SK-N-MC (cell line): ENCODE data around the gene MARCHF10.
"Not testable (repeated sequence)": the region's sequence is repeated elsewhere in the genome, so short reads cannot be mapped to it uniquely, and the experiment has no call there.

Source experiments
- DNase-seq: peaks from one replicate; pipeline ENCODE4 v3.0.0-alpha.2; 2011; ENCODE audit warnings: low read depth, low spot score
- H3K27ac ChIP-seq: fragments of 200-600 bp; sonication (generic); 2 replicates; pipeline ENCODE4 v1.5.1; 2016; ENCODE audit warnings: mixed run types
- H3K36me3 ChIP-seq: fragments of 200-600 bp; sonication (generic); 2 replicates; pipeline ENCODE4 v1.6.1; 2017; ENCODE audit warnings: antibody characterized with exemption, low read length, mixed read lengths; ENCODE audit not compliant: insufficient read depth
- H3K4me3 ChIP-seq: fragments of 200-600 bp; sonication (generic); 2 replicates; pipeline ENCODE4 v1.5.1; 2016
- H3K9ac ChIP-seq: fragments of 200-600 bp; sonication (generic); 2 replicates; pipeline ENCODE4 v1.8.0; 2017; ENCODE audit warnings: mixed run types, mixed read lengths; ENCODE audit not compliant: insufficient read length
- H3K9me3 ChIP-seq: fragments of 200-600 bp; sonication (generic); 2 replicates; pipeline ENCODE4 v1.6.1; 2017; ENCODE audit warnings: low read depth, mild to moderate bottlenecking, antibody characterized with exemption, low read length, moderate library complexity, mixed read lengths
- EZH2 ChIP-seq: fragments of 200-600 bp; sonication (generic); IDR thresholded peaks from one replicate; pipeline ENCODE4 v1.6.1; 2017; ENCODE audit warnings: antibody characterized with exemption
- FOXP2 ChIP-seq: optimal IDR thresholded peaks from 2 replicates; pipeline ENCODE3; 2011; ENCODE audit warnings: mild to moderate bottlenecking, moderate library complexity; ENCODE audit not compliant: insufficient read depth; ENCODE audit errors: extremely low read length, control extremely low read depth
- POLR2AphosphoS5 ChIP-seq: IDR thresholded peaks from 2 replicates; pipeline ENCODE4 v1.6.1; 2012; ENCODE audit warnings: mild to moderate bottlenecking, low read depth, low read length, borderline replicate concordance

The MARCHF10 gene

DNA sequence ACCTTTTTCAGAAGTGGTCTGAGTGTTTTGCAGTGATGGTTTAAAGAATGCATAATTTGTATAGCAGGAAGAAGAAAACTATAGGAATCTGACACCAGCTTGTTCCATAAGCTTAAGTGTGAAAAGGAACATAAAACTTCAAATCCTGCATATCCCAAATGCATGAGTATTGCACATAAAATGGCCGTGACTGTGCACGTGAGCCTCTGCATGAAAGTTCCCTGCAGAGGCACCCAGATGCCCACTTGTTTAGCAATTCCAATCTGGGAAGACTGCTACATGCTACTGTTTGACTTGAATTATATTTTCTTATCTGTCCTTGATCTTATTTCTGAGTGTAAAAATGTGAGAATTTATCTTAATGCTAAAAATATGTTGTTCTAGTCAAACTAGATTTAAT, 21.5 kb downstream of the MARCHF10 start:
- no peak overlapping the region for H3K27ac ChIP-seq
- DNase-seq = no peak
- H3K4me3 ChIP-seq = no peak overlapping the region
- no peak overlapping the region for H3K9ac ChIP-seq
- H3K36me3 ChIP-seq = no peaks in the 10 kb centered on the region
- H3K9me3 ChIP-seq = no peaks in the 10 kb centered on the region
- TF ChIP-seq POLR2AphosphoS5 = no peak
- TF ChIP-seq FOXP2 = no peak
- no peak for TF ChIP-seq EZH2

GRCh38 chr17:62785983-62786382, 22.1 kb downstream of the MARCHF10 start:
- H3K27ac ChIP-seq, H3K36me3 ChIP-seq, H3K9me3 ChIP-seq, H3K4me3 ChIP-seq, DNase-seq, H3K9ac ChIP-seq: not testable (repeated sequence)

DNA sequence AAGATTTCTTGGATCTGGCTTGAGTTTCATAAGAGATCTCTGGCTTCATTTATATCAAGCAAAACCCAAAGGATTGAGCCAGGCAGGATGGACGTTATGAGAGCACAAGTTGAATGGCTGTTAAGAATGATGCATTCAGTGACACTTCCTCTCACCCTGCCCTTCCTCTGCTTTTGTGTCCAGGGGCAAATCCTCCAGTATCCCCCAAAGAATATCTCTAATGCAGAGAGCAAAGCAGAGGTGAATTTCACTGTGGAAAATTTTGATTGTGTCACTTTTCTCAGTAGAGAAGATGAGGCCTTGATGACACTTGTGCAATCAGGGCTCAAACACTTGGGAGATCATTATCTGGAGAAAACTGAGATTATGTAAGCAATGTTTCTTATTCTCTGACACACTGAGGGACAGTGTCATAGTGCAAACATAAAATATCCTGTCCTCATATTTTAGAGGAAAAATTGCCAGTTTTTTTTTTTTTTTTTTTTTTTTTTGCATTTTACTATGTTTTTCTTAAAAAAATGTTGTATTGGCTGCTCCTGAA, 25.3 kb downstream of the MARCHF10 start:
- TF ChIP-seq POLR2AphosphoS5 = no peak
- no peak for TF ChIP-seq FOXP2
- TF ChIP-seq EZH2 = no peak
- H3K9ac ChIP-seq = no peak overlapping the region
- no peak overlapping the region for H3K4me3 ChIP-seq
- no peaks in the 10 kb centered on the region for H3K36me3 ChIP-seq
- DNase-seq = no peak
- H3K27ac ChIP-seq = no peak overlapping the region
- H3K9me3 ChIP-seq = no peaks in the 10 kb centered on the region

DNA sequence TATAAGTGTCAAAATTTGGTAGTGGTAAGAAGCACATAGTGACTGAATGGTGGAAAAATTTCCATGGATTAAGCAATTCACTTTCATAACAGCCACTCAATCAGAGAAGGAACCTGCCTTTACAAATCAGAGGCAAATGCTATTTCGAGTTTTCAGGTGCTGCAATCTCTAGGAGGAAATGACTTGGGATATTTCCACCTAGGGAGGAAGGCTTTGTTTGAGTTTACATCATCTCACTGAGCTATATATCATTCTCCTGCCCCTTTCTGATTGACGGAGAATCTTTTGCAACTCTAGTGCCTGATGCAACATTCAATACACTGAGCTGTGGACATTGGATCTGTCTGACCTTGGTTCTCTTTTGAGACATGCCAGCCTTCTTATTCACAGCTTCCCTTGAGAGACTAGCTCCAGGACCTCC, 26.3 kb downstream of the MARCHF10 start:
- TF ChIP-seq FOXP2 (no peak), EZH2 (no peak), POLR2AphosphoS5 (no peak)
- DNase-seq = no peak

DNA sequence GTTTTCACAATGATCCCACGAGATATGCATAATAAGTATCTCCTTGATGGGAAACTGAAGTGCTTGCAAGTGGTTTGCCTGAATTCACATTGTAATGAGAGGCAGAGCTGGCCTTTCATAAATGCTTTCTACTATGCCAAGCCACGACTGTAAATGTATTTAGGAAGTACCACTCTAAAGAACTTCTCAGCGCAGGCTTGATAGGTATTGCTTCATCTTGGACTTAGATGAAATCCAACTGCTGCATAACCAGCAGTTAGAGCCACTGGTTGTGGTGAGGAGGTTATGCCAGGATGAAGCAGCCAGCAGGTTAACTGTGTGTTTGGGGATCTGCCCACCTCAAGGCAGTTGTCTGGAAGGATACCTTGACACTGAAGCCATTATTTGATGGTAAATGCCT, 26.8 kb downstream of the MARCHF10 start:
- Histone ChIP-seq H3K9ac (no peak overlapping the region), H3K27ac (no peak overlapping the region), H3K4me3 (no peak overlapping the region), H3K36me3 (no peaks in the 10 kb centered on the region), H3K9me3 (no peaks in the 10 kb centered on the region)
- DNase-seq = no peak
- TF ChIP-seq EZH2 (no peak), POLR2AphosphoS5 (no peak), FOXP2 (no peak)

More for the DNA sequence above, 26.3 kb downstream of the MARCHF10 start:
- H3K4me3 ChIP-seq = no peak overlapping the region
- no peaks in the 10 kb centered on the region for H3K36me3 ChIP-seq
- H3K27ac ChIP-seq = no peak overlapping the region
- H3K9ac ChIP-seq = no peak overlapping the region
- H3K9me3 ChIP-seq = no peaks in the 10 kb centered on the region

DNA sequence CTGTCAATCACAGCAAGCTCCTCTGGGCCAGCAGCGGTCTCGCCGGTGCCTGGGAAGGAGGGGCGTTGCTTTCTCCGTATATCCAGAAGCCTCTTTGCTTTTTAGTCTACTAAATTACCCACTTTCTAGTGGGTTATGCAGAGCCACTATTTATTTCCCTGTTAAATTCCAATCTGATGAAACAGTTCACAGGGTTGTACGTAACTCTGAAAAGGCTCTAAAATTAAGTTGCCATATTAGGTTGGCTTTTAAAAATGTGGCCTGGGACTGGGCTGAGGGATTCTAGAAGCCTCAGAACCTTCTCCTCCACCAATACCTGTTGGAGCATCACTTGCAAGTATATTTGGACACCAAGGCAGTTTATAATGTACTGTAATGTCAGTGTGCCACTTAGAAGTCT, 27.2 kb downstream of the MARCHF10 start:
- H3K27ac ChIP-seq = no peak overlapping the region
- DNase-seq = no peak

DNA sequence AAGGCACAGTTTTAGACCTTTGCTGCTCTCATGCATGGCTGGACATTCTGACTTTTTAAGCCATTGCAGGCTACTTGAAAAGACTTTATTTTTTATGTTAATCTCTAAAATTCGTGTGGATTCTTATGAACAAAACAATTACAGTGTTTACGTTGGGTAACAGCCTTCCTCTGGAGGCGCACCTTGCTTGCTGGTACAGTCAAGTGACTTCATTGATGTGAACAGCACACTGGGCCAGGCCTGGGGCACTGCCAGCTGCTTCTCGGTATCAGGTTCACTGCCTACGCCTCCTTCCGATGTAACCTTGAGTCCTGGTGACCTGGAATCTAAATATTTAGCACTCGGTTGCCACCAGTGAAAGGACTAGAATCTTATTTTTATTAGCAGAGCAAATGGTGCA, 27.8 kb downstream of the MARCHF10 start:
- H3K4me3 ChIP-seq = no peak overlapping the region
- TF ChIP-seq EZH2 (no peak), FOXP2 (no peak), POLR2AphosphoS5 (no peak)
- H3K27ac ChIP-seq = no peak overlapping the region
- no peak for DNase-seq
- no peak overlapping the region for H3K9ac ChIP-seq
- H3K9me3 ChIP-seq = no peaks in the 10 kb centered on the region
- H3K36me3 ChIP-seq = no peaks in the 10 kb centered on the region

More for the DNA sequence above, 27.2 kb downstream of the MARCHF10 start:
- no peaks in the 10 kb centered on the region for H3K9me3 ChIP-seq
- H3K4me3 ChIP-seq = no peak overlapping the region
- no peaks in the 10 kb centered on the region for H3K36me3 ChIP-seq
- TF ChIP-seq EZH2 (no peak), FOXP2 (no peak), POLR2AphosphoS5 (no peak)
- no peak overlapping the region for H3K9ac ChIP-seq

DNA sequence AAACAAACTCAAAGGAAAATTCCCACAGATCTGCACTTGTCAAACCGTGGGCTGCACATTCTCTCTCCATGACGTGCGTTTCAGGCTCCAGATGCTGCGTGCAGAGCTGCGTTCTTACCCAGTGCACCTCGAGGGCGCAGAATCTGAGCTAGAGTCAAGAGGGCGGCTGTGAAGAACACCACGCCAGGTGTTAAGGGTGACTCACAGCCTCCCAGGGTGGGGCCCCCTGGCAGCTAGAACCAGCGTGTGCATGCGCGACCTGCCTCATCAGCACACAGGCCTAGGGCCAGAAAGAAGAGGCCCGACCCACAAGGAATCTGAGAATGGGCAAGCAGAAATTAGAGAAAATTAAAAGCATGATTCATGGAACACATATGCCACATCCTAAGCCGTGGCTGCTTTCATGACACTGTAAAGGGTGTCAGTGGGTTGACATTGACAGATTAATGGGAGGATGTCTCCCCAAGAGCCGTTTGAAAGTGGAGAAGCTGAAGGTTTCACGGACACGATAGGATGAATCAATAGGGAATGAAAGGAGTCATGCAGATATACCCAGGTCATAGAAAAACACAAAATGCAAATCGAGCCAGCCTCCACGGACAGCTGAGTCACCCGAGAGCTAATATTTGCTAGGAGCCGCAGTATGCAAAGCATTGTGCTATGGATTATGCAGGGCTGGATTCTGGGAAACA, 29.0 kb downstream of the MARCHF10 start:
- Histone ChIP-seq H3K27ac (no peak overlapping the region), H3K36me3 (no peaks in the 10 kb centered on the region), H3K9me3 (no peaks in the 10 kb centered on the region), H3K9ac (no peak overlapping the region), H3K4me3 (no peak overlapping the region)
- TF ChIP-seq FOXP2 (no peak), POLR2AphosphoS5 (no peak), EZH2 (no peak)
- no peak for DNase-seq

DNA sequence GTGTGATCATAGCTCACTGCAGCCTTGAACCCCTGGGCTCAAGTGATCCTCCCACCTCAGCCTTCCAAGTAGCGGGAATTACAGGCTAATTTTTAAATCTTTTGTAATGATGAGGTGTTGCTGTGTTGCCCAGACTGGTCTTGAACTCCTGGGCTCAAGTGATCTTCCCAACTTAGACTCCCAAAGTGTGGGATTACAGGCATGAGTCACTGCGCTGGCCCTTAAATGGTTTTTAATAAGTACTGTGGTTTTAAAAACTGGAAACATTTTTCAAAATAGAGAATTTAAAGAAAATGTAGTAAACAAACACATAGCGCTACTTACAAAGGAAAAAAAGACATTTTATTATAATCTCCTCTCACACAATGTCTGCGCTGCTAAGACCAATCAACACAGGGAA, 32.2 kb downstream of the MARCHF10 start:
- Histone ChIP-seq H3K36me3 (no peaks in the 10 kb centered on the region), H3K4me3 (no peak overlapping the region), H3K9ac (no peak overlapping the region), H3K9me3 (no peaks in the 10 kb centered on the region), H3K27ac (no peak overlapping the region)
- no peak for DNase-seq
- TF ChIP-seq EZH2 (no peak), POLR2AphosphoS5 (no peak), FOXP2 (no peak)
